Stimulated activated naive B cell treated with anti-CD40 and anti-IgM and Interleukin-4, amounts not matched to agents 10 μg/mL and 1 μg/mL and 100 μg/mL, for 72 hours (primary cell): Measurements from ENCODE around the gene FBXO34.
"Not testable (repeated sequence)": the region's sequence is repeated elsewhere in the genome, so short reads cannot be mapped to it uniquely, and the experiment has no call there.

ENCODE experiments used
- ATAC-seq, 2 donors: fragments of 150-1000 bp; cut with Tn5 transposase; replicated peaks; 2 replicates each; pipeline ENCODE4 v1.10.0; 2021; ENCODE audit warnings: moderate library complexity in 1 of 2
- DNase-seq: peaks from one replicate; pipeline ENCODE4 v3.0.0; 2021
- H3K27ac Mint-ChIP-seq: one replicate; pipeline ENCODE4 v1.8.0; 2022; ENCODE audit warnings: mild to moderate bottlenecking, mixed read lengths
- H3K27me3 Mint-ChIP-seq, 2 donors: one replicate each; pipeline ENCODE4 v1.8.0; 2022; ENCODE audit warnings: mixed read lengths in 2 of 2
- H3K36me3 Mint-ChIP-seq, 2 donors: one replicate each; pipeline ENCODE4 v1.8.0; 2022; ENCODE audit warnings: mixed read lengths in 2 of 2, mild to moderate bottlenecking in 1 of 2
- H3K4me1 Mint-ChIP-seq, 2 donors: one replicate each; pipeline ENCODE4 v1.8.0; 2022; ENCODE audit warnings: mixed read lengths in 2 of 2, mild to moderate bottlenecking in 1 of 2
- H3K4me3 Mint-ChIP-seq, 2 donors: one replicate each; pipeline ENCODE4 v1.8.0; 2022; ENCODE audit warnings: mild to moderate bottlenecking in 2 of 2, mixed read lengths in 2 of 2, moderate library complexity in 1 of 2
- H3K9me3 Mint-ChIP-seq, 2 donors: one replicate each; pipeline ENCODE4 v1.8.0; 2022; ENCODE audit warnings: mixed read lengths in 2 of 2, mild to moderate bottlenecking in 1 of 2

Gene FBXO34

DNA sequence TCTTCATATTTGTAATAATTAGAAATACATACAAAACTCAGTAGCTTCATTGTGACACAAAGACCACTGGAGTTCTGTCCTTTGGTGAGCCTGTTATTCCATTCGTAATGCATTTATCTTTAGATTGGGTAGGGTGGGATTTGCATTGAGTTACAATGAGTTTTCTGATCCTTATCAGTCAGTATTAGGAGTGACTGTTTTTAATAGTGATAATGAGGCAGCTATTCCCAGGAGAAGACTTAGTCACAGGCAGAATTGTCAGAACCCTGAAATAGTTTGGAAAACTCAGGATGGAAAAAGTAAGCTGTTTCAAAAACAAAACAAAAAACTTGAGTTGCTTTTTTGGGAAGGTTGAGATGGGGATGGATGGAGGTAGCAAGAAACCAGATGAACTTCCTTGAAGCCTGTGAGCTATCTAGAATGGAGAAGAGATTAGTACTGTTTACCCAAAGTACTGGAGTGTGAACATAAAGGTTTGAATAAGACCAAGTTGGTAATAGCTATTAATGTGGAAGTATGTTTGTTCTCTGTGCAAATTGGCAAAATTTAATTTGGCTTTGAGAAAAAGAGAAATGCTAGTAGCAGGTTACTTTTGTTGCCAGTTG lies 38.6 kb downstream of the FBXO34 start:
- H3K27me3 Mint-ChIP-seq = no peaks in the 10 kb centered on the region
- DNase-seq (no peak), ATAC-seq (no peak)
- H3K4me1 Mint-ChIP-seq = peaks cover 0 to 9% of the 10 kb centered on the region in 2 donors
- peaks cover 32 to 39% of the 10 kb centered on the region in 2 donors for H3K36me3 Mint-ChIP-seq
- no peak overlapping the region for H3K4me3 Mint-ChIP-seq
- peaks cover 16 to 25% of the 10 kb centered on the region in 2 donors for H3K9me3 Mint-ChIP-seq
- H3K27ac Mint-ChIP-seq = peak overlapping the region; percentile 25

DNA sequence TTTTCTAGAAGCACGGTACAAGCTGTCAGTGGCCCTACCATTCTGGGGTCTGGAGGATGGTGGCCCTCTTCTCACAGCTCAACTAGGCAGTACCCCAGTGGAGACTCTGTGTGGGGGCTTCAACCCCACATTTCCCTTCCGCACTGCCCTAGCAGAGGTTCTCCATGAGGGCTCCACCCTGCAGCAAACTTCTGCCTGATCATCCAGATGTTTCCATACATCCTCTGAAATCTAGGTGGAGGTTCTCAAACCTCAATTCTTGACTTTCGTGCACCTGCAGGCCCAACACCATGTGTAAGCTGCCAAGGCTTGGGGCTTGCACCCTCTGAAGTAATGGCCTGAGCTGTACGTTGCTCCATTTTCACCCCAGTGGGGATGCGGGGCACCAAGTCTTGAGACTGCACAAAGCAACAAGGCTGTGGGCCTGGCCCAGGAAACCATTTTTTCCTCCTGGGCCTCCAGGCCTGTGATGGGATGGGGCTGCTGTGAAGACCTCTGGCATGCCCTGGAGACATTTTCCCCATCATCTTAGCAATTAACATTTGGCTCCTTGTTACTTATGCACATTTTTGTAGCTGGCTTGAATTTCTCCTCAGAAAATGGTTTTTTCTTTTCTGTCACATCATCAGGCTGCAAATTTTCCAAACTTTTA lies 41.3 kb downstream of the FBXO34 start:
- Mint-ChIP-seq H3K9me3 (peaks cover 25% of the 10 kb centered on the region in 2 donors), H3K36me3 (peaks cover 44 to 52% of the 10 kb centered on the region in 2 donors)
- not testable (repeated sequence) for H3K4me3 Mint-ChIP-seq, H3K27me3 Mint-ChIP-seq, H3K27ac Mint-ChIP-seq, ATAC-seq, H3K4me1 Mint-ChIP-seq, DNase-seq

DNA sequence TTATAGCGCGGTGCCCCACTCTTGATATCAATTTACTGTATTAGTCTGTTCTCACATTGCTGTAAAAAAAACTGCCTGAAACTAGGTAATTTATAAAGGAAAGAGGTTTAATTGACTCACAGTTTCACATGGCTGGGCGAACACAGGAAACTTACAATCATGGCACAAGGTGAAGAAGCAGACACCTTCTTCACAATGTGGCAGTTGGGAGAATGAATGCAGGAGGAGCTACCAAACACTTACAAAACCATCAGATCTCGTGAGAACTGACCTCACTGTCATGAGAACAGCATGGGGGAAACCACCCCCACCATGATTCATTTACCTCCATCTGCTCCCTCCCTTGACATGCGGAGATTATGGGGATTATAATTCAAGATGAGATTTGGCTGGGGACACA lies 42.3 kb downstream of the FBXO34 start:
- DNase-seq (no peak), ATAC-seq (no peak)
- peaks cover 25% of the 10 kb centered on the region in 2 donors for H3K9me3 Mint-ChIP-seq

DNA sequence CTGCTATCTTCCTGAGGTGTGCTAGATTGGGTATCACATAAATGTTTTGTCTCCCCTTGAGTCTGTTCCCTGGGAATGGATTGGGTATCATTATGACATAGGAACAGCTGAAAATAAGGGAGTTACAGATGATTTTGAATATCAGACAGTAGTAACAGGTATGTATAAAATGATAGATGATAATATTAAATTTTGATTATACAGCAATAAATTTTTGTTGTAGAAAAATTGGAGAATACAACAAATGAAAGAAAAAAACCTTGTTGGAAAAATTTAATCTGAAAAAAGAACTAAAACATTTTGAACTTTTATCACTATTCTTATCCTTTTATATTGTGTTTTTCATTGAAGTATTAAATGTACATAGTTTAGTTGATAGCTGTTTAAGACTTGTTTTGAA lies 43.2 kb downstream of the FBXO34 start:
- no peak overlapping the region for H3K27ac Mint-ChIP-seq
- H3K9me3 Mint-ChIP-seq = peaks cover 25% of the 10 kb centered on the region in 2 donors
- no peak for ATAC-seq
- H3K4me3 Mint-ChIP-seq = no peak overlapping the region
- no peaks in the 10 kb centered on the region for H3K27me3 Mint-ChIP-seq
- peaks cover 0 to 10% of the 10 kb centered on the region in 2 donors for H3K4me1 Mint-ChIP-seq
- H3K36me3 Mint-ChIP-seq = peaks cover 46 to 62% of the 10 kb centered on the region in 2 donors
- DNase-seq = no peak

More for the DNA sequence above, 42.3 kb downstream of the FBXO34 start:
- no peaks in the 10 kb centered on the region for H3K27me3 Mint-ChIP-seq
- no peak overlapping the region for H3K4me3 Mint-ChIP-seq
- H3K4me1 Mint-ChIP-seq = peaks cover 0 to 8% of the 10 kb centered on the region in 2 donors
- no peak overlapping the region for H3K27ac Mint-ChIP-seq
- peaks cover 44 to 54% of the 10 kb centered on the region in 2 donors for H3K36me3 Mint-ChIP-seq

DNA sequence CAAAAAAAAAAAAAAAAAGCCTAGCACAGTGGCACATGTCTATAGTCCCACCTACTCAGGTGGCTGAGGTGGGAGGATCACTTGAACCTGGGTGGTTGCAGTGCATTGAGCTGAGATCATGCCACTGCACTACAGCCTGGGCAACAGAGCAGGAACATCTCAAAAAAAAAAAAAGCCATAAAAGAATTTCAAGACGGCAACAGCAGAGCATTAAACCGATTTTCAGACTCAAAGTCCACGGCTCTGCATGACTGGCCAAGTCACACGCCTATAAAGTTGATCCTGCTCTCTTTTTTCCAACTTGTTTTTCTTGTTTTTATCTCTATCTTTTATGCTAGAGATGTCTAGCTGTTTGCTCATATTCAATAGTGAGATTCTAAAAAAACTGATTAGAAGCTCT lies 45.3 kb downstream of the FBXO34 start:
- H3K27ac Mint-ChIP-seq = no peak overlapping the region
- no peaks in the 10 kb centered on the region for H3K27me3 Mint-ChIP-seq
- no peak overlapping the region for H3K4me3 Mint-ChIP-seq
- peaks cover 30 to 43% of the 10 kb centered on the region in 2 donors for H3K36me3 Mint-ChIP-seq
- H3K4me1 Mint-ChIP-seq = peaks cover 0 to 4% of the 10 kb centered on the region in 2 donors
- ATAC-seq (no peak), DNase-seq (no peak)
- H3K9me3 Mint-ChIP-seq = peaks cover 8 to 19% of the 10 kb centered on the region in 2 donors

DNA sequence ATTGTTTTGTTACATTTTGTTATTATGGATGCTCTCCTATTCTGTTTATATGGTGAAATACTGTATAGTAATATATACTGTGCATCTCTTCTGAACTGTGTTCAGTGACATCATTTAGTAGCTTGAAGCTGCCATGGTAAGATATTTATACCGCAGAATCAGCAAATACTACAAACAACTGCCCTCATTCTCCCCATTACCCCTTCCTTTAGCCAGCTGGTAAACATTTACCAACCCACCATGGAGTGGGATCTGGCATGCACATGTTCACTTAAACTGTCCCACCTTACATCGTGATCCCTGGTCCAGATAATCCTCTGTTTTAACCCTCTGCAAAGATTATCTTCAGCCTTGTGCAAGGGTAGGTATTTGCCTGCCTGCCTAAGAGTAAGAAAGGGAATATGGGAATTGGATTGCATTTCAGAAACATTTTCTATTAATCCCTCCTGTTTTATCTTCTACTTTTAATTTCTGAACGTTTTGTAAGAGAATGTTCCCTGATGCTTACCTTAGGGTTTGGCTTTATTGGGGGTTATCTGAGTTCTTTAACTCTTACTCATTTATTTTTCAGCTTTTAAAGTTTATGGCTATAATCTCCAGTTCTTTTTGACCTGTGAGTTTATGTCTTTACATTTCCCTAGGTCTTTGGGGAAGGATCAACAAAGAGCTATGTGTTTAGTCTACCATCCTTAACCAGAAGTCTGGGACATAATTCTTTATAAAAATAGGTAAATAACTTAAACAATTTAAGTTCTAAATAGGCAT lies 46.5 kb downstream of the FBXO34 start:
- H3K27me3 Mint-ChIP-seq = no peaks in the 10 kb centered on the region
- H3K4me3 Mint-ChIP-seq = no peak overlapping the region
- H3K27ac Mint-ChIP-seq = no peak overlapping the region
- ATAC-seq (no peak), DNase-seq (no peak)
- peaks cover 0 to 4% of the 10 kb centered on the region in 2 donors for H3K4me1 Mint-ChIP-seq
- H3K9me3 Mint-ChIP-seq = peaks cover 8 to 17% of the 10 kb centered on the region in 2 donors
- H3K36me3 Mint-ChIP-seq = peaks cover 25 to 37% of the 10 kb centered on the region in 2 donors

DNA sequence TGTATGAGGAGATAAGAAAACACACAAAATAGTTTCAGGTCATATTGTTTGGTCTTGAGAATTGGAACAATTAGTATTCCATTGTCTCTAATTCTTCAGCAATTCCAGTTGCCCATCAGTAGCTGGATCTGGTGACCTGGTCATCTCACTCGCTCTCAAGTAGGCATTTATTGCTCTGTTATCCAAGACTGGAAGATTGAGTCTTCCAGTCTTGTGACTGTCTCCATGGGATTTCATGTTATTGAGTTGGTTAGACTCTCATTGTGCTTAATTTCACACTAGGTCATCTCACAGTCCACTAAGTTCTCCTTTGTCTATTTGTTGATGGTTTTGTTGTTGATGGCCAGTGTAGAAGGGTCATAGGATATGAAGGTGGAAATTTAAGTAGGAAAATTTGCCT lies 47.5 kb downstream of the FBXO34 start:
- ATAC-seq (no peak), DNase-seq (no peak)
- Mint-ChIP-seq H3K4me3 (no peak overlapping the region), H3K36me3 (peaks cover 16 to 27% of the 10 kb centered on the region in 2 donors), H3K4me1 (peaks cover 0 to 2% of the 10 kb centered on the region in 2 donors), H3K27me3 (no peaks in the 10 kb centered on the region), H3K9me3 (peaks cover under 1 to 10% of the 10 kb centered on the region in 2 donors), H3K27ac (no peak overlapping the region)

DNA sequence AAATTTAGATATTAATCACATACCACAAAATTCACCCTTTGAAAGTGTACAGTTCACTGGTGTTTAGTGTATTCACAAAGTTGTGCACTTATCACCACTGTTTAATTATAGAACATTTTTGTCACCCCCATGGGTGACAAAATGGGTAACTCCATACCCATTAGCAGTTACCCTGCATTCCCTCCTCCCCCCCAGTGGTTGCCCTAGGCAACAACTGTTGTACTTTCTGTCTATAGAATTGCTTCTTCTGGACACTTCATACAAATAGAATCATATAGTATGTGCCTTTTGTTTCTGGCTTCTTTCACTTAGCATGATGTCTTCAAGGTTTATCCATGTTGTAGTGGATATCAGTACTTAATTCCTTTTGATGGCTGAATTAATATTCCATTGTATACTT lies 52.7 kb downstream of the FBXO34 start:
- peaks cover 16 to 20% of the 10 kb centered on the region in 2 donors for H3K4me1 Mint-ChIP-seq
- no peak overlapping the region for H3K27ac Mint-ChIP-seq
- ATAC-seq = no peak
- no peak overlapping the region for H3K4me3 Mint-ChIP-seq
- no peak for DNase-seq
- peaks cover under 1 to 8% of the 10 kb centered on the region in 2 donors for H3K36me3 Mint-ChIP-seq
- no peaks in the 10 kb centered on the region for H3K27me3 Mint-ChIP-seq
- no peaks in the 10 kb centered on the region for H3K9me3 Mint-ChIP-seq

DNA sequence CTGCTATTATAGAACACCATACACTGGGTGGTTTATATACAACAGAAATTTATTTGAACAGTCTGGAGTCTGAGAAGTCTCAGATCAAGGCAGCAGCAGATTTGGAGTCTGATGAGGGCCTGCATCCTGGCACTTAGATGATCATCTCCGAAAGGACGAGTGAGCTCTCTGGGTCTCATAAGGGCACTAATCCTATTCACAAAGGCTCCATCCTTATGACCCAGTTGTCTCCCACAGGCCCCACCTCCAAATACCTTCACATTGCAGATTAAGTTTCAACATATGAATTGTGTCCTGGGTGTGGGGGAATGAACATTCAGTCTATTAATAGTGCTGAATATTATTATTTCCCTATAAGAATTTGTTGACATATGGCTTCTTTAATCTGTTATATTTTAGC lies 53.6 kb downstream of the FBXO34 start:
- H3K27ac Mint-ChIP-seq = no peak overlapping the region
- H3K27me3 Mint-ChIP-seq = no peaks in the 10 kb centered on the region

DNA sequence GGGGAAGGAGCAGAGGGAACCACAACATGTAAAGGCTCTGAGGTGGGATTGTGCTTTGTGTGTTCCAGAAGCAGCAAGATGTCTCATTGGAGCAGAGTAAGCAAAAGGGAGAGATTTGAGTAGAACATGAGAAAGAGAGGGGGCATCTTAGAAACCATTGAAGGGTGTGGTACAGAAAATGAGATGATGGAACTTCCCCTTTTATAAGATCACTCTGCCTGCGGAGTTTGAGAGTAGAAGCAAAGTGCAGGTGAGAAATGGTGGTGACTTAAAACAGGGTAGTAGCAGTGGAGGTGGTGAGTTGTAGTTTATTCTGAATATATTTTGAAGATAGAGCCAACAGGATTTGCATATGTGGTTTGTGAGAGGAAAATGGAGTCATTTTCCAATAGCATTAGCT lies 56.0 kb downstream of the FBXO34 start:
- H3K27me3 Mint-ChIP-seq = no peaks in the 10 kb centered on the region
- H3K36me3 Mint-ChIP-seq = peaks cover 0 to 3% of the 10 kb centered on the region in 2 donors
- H3K4me3 Mint-ChIP-seq = no peak overlapping the region
- ATAC-seq = peak; percentile 95 to 98
- no peaks in the 10 kb centered on the region for H3K9me3 Mint-ChIP-seq
- peak; percentile 3 for DNase-seq
- H3K4me1 Mint-ChIP-seq = peaks cover 19 to 29% of the 10 kb centered on the region in 2 donors
- H3K27ac Mint-ChIP-seq = peak overlapping the region; percentile 42

More for the DNA sequence above, 53.6 kb downstream of the FBXO34 start:
- peaks cover 15 to 21% of the 10 kb centered on the region in 2 donors for H3K4me1 Mint-ChIP-seq
- DNase-seq (no peak), ATAC-seq (no peak)
- no peaks in the 10 kb centered on the region for H3K9me3 Mint-ChIP-seq
- peaks cover 0 to 3% of the 10 kb centered on the region in 2 donors for H3K36me3 Mint-ChIP-seq
- no peak overlapping the region for H3K4me3 Mint-ChIP-seq

DNA sequence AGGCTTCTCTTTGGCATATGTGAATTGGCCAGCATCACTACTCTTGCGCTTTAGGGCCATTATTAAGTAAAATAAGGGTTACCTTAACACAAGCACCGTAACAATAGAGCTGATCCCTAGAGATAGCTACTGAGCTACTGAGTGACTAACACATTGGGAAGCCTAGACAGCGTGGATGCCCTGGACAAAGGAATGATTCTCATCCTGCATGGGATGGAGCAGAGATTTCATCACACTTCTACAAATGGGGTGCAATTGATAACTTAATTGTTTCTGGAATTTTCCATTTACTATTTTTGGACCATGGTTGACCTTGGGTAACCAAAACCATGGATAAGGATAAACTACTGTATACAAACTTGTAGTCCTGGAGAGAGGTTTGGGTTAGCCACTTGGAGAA lies 57.1 kb downstream of the FBXO34 start:
- H3K36me3 Mint-ChIP-seq = peaks cover 0 to 3% of the 10 kb centered on the region in 2 donors
- no peak overlapping the region for H3K27ac Mint-ChIP-seq
- DNase-seq = no peak
- peaks cover 26 to 40% of the 10 kb centered on the region in 2 donors for H3K4me1 Mint-ChIP-seq
- no peak overlapping the region for H3K4me3 Mint-ChIP-seq
- no peak for ATAC-seq
- H3K27me3 Mint-ChIP-seq = no peaks in the 10 kb centered on the region
- no peaks in the 10 kb centered on the region for H3K9me3 Mint-ChIP-seq

DNA sequence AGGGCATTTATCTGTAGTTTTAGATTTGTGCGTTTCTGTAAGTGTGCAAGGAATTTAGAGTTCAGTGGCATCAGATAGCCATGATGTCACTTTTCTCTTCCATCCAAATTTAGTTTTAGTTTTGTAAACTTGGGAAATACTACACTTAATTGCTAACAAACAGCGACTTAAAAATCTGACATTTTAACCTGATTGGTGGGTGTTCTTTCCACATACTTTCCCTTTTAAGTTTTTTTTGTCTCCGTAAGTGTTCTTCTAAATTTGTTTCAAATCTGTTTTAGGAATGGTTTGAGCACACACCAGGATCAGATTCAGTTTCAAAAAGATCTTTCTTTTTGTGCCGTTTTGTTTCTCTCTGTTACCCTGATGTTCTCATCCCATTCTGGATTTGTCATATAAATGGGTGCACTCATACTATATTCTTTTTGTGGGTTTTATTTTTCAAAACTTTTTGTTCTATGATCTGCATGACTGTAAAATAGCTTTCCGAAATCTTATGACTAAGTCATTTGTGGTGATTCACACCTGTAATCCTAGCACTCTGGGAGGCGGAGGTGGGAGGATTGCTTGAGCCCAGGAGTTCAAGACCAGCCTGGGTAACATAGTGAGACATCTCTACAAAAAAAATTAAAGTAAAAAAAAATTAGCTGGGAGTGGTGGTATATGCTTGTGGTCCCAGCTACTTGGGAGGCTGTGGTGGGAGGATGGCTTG lies 58.9 kb downstream of the FBXO34 start:
- H3K27me3 Mint-ChIP-seq = no peaks in the 10 kb centered on the region
- H3K9me3 Mint-ChIP-seq = no peaks in the 10 kb centered on the region
- H3K4me1 Mint-ChIP-seq = peaks cover 37 to 59% of the 10 kb centered on the region in 2 donors
- ATAC-seq (no peak), DNase-seq (no peak)
- peaks cover 8 to 15% of the 10 kb centered on the region in 2 donors for H3K36me3 Mint-ChIP-seq
- H3K4me3 Mint-ChIP-seq = no peak overlapping the region
- H3K27ac Mint-ChIP-seq = no peak overlapping the region

DNA sequence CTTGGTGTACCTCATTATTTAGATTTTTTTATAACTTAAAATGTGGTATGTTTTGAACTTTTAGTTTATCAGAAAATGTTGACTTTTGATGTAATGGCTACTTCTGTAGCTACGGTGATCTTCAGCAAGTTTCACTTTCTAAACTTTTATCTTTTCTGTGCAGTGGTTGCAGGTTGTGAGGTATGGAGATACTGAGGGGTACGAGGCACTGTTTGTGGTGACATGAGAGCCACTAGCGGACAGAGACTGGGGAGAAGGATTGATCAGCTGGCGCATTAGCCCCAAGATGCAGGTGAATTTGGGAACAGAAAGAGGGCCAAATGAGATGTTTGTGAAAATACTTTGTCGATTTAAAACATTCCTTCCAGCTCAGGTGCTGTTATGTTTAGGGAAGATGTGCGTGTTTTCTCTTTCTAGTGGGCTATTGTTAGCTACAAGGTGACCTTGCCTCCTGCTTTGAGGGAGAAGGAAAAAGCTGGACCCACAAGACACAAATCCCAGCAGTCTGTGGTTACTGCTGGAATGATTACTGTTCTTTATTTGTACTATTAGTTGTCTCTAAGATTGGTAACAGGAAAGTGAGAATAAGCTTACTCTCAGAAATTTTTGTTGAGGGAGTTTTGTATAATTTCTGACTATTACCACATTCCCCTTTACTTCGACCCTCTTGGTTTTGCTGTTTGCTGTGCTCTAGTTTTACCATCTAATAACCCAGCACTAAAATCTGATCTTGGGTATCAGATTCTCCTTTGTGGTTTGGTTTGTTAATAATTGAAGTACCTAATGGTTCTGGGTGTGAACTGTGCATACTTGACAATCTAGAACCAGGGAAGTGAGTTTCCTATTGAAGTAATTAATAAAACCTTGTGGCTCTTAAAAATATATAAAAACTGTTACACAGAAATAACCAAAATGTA lies 61.7 kb downstream of the FBXO34 start:
- Mint-ChIP-seq H3K9me3 (no peaks in the 10 kb centered on the region), H3K27me3 (no peaks in the 10 kb centered on the region), H3K4me1 (peaks cover 30 to 45% of the 10 kb centered on the region in 2 donors), H3K27ac (no peak overlapping the region), H3K4me3 (peak overlapping the region; percentile 18 to 36), H3K36me3 (peaks cover 8 to 12% of the 10 kb centered on the region in 2 donors)
- DNase-seq (no peak), ATAC-seq (no peak)
